GM19193 (cell line): Measurements from ENCODE around the gene DYNLRB1.

ENCODE experiments used
- POLR2A ChIP-seq: IDR thresholded peaks from 4 replicates; pipeline ENCODE4 v1.6.1; 2011; ENCODE audit not compliant: insufficient read depth, insufficient read length; ENCODE audit errors: extremely low read depth

The DYNLRB1 gene

DNA sequence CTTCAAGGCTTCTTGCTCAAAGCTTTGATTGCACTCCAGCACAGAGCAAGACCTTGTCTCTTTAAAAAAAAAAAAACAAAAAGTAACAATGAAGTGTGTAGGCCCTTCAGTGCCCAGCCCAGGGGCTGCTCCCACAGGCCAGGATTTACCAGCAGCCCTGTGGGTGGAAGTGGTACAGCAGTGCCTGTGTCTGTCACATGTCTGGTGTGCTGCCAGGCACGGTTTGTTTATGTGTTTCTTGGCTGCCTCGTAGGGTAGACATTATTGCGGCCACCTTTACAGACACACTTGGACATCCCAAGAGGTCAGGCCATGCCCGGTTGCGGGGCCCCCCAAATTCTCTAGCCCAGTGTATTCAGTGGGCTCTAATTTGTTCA is 12.7 kb downstream of the DYNLRB1 start:
- no peak for TF ChIP-seq POLR2A

DNA sequence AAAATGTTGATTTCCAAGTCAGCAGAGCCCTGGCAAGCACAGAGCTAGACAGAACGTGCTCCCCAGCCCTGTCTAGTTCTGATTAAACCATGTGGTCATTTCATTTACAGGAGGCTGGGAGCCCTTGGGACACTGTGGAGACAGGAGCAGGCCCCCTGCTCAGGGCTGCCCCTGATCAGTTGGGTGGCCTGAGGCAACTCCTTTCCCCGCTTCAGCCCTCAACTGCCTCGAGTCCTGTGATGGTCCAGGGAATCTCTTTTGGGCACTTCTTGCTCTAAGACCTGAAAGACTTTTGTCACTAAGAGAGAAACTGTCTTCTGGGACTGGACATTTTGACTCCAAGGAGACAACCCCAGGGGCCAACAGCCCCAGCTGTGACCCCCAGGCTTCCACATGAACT is 13.5 kb downstream of the DYNLRB1 start:
- TF ChIP-seq POLR2A, result no peak

- no peak for TF ChIP-seq POLR2A
These were observed 14.1 kb downstream of the DYNLRB1 start for GRCh38 chr20:34530342-34530741.

DNA sequence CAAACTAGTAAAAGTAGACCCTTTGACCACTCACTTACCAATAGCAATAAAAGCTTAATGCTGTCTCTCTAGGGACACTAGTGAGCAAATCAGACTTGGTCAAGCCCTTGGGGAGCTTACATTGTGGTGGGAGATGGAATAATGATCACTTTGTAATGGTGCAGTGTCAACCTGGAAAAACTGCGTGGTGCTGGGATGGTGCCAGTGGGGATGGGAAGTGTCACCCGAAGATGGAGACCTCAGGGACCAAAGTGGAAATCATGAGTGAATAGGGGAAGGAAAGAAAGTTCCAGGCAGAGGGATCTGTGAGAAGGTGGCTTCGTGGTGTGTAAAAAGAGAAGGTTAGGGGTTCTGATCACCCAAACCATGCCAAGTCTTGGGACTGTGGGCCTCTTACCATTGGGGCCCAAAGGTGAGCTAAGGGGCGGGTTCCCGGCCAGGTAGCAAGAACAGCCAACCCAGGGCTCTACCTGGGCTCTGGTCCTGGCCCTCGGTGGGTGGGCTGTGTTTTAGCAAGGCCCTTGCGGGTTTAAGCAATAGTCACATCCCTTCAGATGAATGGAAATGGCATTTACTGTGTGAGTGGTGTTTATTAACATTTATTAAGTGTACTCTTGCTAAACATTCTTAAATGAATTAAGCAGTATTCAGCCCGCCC is 15.5 kb downstream of the DYNLRB1 start:
- TF ChIP-seq POLR2A, result no peak

GRCh38 chr20:34532320-34532719 is 16.1 kb downstream of the DYNLRB1 start:
- TF ChIP-seq POLR2A, result no peak

DNA sequence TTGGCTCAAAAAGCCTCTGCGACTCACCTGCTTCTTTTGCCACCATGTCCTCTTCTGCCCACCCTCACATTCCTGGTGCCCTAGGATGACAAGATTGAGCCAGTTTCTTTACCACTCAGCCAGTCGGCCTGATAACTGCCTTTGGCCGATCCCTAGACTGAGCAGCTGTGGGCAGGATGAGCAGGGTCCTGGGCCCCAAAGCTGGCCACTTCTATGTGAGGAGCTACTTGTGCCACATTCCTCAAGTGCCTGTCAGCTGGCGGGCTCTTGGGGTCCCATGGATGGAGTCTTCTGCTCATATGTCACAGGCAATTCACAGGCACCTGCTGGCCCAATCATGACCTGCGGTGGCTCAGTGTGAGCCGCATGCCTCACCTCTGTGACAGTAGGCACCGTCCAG is 16.5 kb downstream of the DYNLRB1 start:
- no peak for TF ChIP-seq POLR2A

DNA sequence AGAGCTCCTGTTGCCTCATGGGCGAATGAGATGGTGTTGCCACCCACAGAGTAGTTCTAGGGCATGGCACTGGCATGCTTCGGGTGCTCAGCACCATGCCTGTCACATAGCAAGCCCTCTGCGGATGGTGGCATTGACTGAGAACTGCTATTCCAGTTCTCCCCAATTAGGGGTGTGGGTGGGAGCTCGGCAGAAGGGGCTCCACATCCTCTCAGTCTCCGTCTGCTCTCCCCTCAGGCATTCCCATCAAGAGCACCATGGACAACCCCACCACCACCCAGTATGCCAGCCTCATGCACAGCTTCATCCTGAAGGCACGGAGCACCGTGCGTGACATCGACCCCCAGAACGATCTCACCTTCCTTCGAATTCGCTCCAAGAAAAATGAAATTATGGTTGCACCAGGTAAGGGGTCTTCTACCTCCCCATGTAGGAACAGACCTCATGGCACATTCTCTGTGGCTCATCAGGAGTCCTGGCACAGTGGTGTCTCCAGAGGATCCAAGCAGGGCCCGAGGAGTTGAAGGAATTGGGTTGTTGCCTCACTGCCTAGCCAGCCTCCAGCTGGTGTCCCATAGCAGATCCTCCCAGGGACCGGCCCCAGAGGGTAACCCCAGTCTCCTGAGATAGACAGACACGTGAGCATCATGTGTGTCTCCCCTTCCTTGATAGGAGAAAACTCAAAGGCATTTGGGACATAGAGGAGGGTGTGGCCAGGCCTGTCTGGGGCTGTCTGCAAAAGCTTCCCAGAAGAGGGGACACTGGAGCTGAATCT is 18.4 kb downstream of the DYNLRB1 start:
- no peak for TF ChIP-seq POLR2A

DNA sequence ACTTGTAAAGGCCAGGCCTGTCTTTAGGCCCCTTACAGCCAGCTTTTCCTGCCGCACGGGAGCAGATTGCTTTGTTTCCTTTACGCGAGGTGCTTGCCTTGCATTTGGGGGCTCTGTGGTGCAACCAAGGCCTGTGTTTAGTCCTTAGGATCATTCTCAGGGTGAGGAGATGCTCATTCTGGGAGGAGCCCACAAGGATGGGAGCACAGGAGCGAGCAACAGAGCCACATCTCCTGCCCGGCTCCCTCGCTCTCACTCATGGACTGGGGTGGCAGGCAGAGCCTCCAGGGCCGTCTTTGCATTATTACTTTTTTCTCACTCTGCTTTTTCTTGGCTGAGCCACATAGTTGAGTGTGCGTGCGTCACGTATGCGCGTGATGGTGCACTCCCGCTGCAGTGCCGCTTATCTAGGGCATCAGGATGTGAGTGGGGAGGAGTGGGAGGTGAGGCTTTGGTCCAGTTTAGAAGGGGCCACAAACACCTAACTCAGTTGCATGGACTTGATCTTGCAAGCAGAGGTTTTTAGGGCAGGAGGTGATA is 19.1 kb downstream of the DYNLRB1 start:
- TF ChIP-seq POLR2A, result no peak

DNA sequence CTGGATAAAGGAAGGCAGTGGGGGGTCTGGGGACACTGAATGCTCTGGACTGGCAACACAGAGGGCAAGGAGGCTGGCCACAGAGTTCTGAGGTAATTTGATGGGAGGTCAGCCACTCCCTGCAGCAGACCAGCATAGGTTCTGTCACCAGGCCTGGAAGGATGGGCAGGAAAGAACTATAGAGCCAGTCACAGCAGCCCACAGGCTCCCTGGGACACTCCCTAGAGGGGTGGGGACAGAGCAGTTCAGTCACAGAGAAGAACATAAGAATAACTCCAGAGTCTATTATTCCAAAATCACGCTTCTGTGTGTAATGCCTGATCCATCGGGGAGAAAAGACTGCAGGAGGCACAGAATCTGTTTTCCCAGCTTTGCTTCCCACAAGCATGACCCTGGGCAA is 19.6 kb downstream of the DYNLRB1 start:
- no peak for TF ChIP-seq POLR2A

GRCh38 chr20:34536798-34537394 is 20.7 kb downstream of the DYNLRB1 start:
- TF ChIP-seq POLR2A, result no peak

- TF ChIP-seq POLR2A, result no peak
These were observed 21.4 kb downstream of the DYNLRB1 start for GRCh38 chr20:34537651-34538050.

DNA sequence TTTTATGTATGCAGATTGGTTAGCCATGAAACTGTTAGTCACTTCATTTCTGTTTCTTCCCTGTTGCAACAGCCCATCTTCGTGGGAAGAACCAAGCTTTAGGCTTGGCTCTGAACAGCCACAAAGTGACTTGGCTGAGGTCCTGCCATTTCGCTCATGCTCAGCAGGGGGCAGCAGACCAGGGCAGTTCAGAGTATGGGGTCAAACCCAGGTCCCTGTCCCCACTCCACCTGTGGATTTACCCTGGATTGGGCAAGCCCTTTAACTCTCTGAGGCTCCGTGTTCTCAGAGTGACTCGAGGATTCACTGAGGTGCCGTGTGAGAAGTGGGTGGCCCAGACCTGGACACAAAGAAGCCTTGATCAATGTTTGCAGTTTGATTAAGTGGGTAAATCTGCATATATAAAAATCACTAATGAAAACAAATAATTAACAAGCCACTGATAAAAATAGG is 22.5 kb downstream of the DYNLRB1 start:
- TF ChIP-seq POLR2A, result no peak

GRCh38 chr20:34539756-34540155 is 23.5 kb downstream of the DYNLRB1 start:
- TF ChIP-seq POLR2A, result no peak

GRCh38 chr20:34540596-34541263 is 24.5 kb downstream of the DYNLRB1 start:
- TF ChIP-seq POLR2A, result no peak

- TF ChIP-seq POLR2A, result no peak
These were observed 25.2 kb downstream of the DYNLRB1 start for GRCh38 chr20:34541264-34541901.
